Activated naive CD4-positive, alpha-beta T cell treated with Interleukin-2 at 50 U/mL for 16 hours (primary cell): ENCODE data around the gene MRPL27.
A peak's percentile ranks its signal among the peaks of the same experiment; 100 is the strongest.
"Not testable (repeated sequence)": the region's sequence is repeated elsewhere in the genome, so short reads cannot be mapped to it uniquely, and the experiment has no call there.

Source experiments
- DNase-seq: peaks from one replicate; pipeline ENCODE4 v3.0.0-alpha.2; 2020

The MRPL27 gene

DNA sequence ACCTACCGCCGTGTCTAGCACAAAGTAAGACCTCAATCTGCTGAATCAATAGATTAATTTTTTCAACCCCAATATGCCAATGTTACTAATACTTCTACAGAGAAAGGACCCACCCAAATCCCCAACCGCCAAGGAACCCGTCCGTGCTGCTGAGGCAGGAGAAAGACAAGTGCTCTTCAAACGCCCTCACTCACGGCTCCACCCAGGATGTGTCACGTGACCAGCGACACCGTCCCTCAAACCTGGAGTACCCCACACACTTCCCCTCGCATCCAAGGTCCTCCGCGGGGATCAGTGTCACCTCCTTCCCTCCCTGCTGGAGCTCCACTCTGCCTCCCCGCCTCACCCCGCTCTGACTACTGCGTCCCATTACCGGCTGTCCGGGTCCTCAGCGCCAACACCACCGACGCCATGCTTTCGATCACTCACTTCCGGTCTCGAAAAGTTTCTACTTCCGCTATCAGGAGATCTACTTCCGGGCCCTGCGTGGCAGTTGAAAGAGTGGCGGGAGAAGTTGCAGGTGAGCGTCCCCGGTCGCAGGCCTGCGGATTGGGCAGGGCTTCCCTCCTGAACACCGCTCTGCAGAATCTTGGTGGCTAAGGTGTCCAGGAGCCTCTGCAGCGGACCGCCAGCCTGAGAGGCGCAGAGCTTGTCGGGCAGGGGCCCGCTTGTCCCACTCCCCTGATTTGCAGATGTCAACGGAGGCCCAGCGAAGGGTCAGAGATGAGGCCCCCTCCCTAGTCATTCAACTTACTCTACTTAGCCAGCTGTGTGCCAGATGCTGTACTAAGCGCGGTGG is at the start of gene MRPL27, which contains the start of gene EME1:
Gene MRPL27, minus strand, starts transcription at position 427 of the 799 bp plus-strand sequence. Its CDS starts 14 bp downstream, at position 413.
Gene EME1, plus strand, starts transcription at position 472 of the 799 bp plus-strand sequence. CDS start 1,980 bp downstream, outside the sequence.
- DNase-seq = peak; percentile 86

DNA sequence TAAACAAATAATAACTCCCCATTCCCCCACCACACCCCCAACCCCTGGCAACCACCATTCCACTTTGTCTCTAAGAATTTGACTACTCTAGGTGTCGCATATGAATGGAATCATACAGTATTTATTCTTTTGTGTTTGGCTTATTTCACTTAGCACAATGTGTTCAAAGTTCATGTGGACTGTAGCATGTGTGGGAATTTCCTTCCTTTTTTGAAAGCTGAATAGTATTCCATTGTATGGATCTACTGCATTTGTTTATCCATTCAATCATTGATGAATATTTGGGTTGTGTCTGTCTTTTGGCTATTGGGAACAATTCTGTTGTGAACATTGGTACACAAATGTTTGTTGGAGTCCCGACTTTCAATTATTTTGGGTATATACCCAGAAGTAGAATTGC is 49.8 kb upstream of the MRPL27 start:
- no peak for DNase-seq

DNA sequence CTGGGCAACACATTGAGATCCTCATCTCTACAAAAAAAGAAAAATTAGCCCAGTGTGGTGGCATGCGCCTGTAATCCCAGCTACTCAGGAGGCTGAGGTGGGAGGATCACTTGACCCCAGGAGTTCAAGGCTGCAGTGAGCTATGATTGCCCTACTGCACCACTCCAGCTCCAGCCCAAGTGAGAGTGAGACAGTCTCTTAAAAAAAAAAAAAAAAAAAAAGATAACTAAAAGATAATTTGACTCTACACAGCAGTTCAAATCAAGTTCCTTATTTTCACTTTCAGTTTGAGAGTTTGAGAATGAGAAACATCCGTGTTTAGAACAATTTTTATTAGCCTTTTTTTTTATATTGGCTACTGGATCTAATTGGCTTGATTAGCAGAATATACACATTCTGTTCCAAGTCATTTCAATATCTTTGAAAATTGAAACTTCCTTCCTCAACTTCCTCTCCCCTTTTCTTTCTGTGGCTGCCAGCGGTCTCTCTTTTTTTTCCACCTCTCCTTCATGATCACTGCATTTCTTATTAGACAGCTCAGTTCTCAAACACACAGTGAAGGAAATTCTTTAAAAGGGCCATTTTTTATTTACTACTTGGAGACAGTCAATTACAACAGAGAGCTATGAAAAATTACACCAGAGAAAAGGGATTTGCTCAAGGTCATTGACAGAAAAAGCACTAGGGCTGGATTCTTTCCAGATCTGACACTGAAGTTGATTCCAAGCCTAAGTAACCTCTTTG is 48.5 kb upstream of the MRPL27 start:
- DNase-seq = no peak

DNA sequence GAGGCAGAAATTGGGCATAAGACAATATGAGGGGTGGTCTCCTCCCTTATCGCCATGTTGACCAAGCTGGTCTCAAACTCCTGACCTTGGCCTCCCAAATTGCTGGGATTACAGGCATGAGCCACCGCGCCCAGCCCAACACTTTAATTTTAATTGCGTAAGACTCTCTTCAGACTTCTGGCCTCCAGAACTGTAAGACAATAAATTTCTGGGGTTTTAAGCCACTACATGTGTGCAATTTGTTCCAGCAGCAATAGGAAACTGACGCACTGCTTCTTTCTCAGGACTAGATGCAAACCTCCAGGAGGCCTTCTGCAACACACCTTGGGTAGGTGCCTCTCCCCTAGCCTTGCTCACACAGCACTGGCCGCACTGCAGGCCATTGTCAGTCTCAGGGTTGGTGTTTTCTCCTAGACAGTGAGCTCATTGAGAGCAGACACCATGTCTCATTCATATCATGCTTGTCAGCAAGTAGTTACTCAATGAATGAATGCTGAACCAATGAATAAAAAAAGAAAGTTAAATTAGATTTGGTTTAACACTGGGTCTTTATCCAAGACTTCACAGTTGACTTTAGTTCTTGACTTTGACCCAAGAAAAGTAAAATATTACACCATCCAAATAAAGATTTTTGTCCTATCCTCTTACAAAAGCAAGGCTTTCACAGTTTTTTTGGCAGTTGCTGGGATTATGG is 47.6 kb upstream of the MRPL27 start:
- no peak for DNase-seq

DNA sequence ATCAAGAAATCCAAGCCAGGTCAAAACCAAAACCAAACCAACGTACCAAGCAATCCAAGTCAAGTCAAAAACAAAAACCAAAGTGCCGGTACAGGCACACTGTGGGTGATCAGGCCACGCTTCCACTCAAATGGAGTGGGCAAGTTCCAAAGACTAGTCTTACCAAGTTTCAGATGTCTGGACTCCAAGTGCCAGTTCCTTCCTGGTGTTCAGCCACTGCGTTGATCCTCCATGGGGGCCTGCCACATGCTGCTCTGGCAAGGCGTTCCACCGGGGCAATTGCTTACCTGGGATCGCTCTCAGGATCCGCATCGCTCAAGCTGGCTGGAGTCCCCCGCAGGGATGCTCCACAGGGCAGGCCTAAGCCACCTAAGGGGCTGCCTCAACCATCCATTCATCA is 46.6 kb upstream of the MRPL27 start:
- DNase-seq = not testable (repeated sequence)

DNA sequence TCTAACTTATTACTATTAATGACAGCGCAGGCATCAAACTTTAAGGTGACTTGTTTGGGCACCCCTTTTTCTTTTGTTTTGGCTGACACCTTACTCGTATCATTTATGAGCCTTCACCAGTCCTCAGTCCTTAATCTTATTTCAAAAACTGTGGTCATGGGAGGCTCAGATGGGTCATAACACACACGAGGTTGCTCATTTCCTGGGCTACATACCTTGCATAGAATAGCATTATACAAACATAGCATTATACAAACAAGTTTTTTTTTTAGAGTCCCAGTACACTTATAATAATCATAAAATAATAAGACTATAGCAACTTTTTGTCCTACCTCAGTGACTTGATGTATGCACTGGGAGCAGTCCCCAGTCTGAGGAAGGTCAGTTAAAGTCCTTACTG is 41.8 kb upstream of the MRPL27 start:
- DNase-seq = no peak

DNA sequence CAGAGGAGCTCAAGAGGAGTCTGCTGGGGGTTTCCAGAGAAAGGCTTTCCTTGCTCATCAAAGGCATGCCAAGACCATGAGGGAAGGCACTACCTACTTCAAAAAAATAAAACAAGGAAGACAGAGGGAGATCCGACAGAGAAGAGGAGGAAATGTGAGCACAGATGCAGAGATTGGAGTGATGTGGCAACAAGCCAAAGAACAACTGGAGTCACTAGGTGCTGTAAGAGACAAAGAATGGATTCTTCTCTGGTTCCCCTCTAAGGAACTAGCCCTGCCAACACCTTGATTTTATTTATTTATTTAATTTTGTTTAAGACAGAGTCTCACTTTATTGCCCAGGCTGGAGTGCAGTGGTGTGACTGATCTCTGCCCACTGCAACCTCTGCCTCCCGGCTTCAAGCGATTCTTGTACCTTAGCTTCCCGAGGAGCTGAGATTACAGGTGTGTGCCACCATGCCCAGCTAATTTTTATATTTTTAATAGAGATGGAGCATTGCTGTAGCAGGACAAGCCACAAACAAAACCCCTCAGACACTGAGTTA is 39.3 kb upstream of the MRPL27 start:
- DNase-seq = no peak

DNA sequence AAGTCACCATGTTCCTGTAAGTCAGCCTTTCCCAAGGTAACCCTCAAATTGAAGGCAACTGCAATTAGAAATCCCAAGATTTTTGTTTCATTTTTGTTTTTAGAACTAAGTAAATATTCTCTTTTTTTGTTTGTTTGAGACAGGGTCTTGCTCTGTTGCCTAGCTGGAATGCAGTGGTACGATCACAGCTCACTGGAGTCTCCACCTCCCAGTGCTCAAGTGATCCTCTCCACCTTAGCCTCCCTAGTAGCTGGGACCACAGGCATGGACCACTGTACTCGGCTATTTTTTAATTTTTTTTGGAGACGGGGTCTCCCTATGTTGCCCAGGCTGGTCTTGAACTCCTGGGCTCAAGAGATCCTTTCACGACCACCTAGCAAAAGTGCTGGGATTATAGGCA is 34.9 kb upstream of the MRPL27 start:
- DNase-seq = no peak

DNA sequence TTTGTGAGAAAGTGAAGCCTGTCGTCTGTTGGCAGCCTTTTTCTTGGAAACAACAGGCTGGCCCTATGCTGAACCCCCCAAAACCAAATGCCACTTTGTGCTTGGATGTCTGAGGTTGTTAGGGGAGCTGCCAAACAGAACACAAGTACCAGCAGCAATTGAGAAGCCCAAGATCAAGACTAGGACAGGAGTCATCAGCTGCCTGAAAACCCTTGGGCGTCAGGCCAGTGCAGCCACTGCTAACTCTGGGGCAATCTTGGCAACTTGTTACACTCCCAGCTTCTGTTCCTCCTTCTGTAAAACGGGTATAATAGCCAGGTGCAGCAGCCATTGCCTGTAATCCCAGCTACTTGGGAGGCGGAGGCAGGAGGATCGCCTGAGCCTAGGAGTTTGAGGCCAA is 33.6 kb upstream of the MRPL27 start:
- DNase-seq = no peak

DNA sequence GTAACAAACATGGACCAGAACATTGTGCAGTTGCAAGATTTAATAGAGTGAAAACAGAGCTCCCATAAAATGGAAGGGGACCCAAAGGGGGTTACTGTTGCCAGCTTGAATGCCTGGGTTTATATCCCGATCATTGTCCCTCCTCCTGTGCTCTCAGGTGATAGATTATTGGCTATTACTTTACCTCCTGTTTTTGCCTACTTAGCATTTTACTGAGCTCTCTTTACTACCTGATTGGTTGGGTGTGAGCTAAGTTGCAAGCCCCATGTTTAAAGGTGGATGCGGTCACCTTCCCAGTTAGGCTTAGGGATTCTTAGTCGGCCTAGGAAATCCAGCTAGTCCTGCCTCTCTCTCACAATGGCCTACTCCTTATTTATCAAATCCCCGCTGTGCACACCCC is 32.4 kb upstream of the MRPL27 start:
- not testable (repeated sequence) for DNase-seq

DNA sequence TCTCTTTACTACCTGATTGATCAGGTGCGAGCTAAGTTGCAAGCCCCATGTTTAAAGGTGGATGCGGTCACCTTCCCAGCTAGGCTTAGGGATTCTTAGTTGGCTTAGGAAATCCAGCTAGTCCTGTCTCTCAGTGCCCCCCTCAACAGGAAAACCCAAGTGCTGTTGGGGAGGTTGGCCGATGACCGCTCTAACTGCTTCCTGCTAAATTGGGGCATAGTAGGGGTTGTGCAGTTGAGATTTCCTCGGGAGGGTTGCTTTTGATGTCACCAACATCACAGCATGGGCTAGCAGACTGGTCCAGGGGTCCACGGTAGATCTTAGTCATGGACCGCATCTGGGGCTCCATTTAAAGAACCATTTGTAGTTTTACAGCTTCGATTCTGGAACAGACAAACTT is 26.6 kb upstream of the MRPL27 start:
- DNase-seq = not testable (repeated sequence)

DNA sequence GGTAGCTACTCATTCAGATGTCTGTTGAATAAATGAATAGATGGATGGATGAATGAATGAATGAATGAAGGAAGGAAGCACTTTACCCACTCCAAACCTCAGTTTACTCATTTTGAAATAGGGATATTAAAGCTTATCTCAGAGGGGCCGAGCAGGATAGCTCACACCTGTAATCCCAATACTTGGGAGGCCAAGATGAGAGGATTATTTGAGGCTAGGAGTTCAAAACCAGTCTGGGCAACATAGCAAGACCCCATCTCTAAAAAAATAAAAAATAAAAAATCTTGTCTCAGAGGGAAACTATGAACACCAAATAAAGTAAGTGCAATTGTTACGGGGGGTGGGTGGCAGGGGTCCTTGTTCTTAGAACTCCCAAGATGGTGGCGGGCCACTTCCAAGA is 25.7 kb upstream of the MRPL27 start:
- not testable (repeated sequence) for DNase-seq

DNA sequence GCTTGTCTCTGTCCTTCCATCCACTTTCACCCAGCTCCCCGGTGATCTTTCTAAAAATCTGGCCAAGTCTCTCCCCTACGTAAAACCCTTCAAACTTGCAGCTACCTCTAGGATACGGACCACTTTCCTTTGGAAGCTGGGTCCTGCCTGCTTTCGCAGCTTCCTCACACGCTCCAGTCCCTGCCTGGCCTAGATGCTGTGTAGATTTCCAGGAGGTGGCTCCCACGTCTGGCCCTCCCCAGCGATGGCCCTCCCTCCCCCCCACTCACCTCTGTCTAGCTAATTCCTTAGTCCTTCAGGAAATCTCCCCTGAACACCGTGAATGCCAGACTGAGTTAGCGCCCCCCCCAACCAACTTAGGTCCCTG is 24.9 kb upstream of the MRPL27 start:
- no peak for DNase-seq

DNA sequence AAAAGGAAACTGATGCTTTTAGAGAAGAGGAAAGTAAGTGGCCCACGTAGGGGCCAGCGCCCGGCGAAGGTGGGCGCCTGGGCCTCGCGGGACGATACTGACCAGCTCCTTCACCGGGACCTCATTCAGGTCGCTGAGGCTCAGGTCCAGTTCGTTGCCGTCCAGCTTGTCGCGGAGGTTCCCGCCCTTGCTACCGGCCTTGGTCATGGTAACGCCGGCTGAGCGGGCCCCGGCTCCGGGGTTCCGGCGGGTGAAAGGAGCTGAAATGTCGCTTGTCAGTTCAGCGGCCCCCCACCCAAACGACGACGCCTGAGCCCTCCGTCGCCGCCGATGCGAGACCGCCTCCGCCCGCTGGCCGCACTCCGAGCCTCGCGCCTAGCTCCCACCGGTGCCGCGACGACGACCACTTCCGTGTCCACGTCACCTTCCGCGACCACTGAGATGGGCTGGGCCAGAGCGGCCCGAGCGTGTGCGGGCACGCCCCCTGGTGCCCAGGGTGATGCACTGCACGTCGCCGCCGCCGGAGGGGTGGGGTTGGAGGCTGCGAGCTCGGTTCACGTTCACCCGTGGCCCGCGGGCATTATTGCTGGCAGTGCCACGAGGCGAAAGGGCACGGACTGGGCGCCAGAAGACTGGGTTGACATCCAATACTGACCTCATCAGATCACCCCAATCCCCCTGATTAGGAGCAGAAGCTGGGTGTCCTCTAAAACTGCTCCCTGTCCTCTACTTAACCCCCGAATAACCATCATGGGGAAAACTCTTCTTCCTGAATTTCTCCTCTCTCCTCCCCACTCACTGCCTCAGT is 24.3 kb upstream of the MRPL27 start, which contains the start of gene LRRC59:
Gene LRRC59, minus strand, starts transcription at position 413 of the 808 bp plus-strand sequence. Its CDS starts 206 bp downstream, at position 207.
- DNase-seq = peak; percentile 94

DNA sequence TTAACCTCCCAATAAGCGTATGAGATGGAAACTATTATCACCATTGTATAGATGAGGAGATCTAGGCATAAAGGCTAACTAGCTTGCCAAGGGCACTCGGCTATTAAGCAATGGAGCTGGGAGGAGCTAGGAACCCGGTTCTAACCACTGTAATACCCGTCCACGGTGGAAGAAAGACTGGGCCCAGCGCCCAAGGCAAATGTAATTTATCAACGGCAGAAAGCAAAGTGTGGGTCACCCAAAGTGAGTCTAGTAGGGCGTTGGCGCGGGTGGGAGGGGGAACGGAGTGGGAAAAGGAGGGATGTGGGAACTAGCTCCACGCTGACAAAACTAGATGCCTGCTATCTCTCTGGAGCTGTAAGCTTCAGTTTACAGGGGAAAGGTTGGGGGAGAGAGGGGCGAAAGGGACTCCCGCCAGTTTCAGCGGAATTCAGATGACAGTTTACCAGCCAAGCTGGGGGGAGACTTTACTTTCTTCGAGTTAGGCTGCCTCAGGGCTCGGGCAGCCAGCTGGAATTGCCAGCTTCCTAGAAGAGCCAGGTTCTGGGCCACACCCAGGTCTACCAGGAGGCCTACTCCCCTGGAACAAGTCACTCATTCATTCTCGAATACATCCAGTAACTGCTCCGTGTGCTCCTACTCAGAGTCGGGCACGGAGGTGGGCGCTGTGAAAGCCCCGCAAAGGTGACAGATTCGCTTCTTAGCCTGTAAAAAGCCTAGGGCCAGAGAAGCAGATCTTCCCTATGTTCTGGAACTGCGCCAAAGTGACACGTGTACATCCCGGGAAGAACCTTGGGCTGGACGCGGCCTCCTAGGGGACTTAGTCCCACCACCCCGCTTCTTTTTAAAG is 23.5 kb upstream of the MRPL27 start:
- DNase-seq = peak; percentile 55

DNA sequence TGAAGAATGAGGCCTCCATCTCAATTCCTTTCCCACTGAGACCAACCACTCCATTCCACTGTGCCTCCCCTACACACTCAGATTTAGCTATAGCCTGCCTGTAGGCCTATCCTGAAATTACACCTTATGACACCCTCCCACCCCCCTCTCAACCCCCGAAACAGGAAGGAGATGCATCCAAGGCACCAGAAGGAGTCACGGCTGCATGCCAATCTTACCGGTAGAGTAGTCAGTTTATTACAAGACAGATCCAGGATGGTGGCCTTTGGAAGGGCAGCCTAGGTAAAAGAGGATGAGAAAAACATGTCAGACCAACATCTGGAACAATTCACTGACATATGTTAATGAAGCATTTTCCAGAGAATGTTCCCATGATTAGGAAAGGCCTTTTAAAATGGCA is 21.7 kb upstream of the MRPL27 start:
- no peak for DNase-seq

DNA sequence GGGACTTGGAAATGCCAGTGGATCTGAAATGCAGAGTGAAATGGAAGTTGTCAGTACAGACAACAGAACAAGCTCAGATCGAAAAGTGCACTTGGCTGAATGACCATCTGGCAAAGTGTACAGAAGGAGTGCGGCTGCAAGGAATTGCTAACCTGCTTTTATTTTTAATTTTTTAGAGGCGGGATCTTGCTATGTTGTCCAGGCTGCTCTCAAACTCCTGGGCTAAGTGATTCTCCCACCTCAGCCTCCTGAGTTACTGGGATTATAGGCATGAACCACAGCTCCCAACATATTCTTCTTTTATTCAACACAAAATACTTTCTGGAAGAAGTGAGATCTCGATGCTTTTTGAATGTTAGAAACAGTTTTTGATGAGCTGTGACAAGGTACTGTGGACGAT is 20.7 kb upstream of the MRPL27 start:
- DNase-seq = no peak

DNA sequence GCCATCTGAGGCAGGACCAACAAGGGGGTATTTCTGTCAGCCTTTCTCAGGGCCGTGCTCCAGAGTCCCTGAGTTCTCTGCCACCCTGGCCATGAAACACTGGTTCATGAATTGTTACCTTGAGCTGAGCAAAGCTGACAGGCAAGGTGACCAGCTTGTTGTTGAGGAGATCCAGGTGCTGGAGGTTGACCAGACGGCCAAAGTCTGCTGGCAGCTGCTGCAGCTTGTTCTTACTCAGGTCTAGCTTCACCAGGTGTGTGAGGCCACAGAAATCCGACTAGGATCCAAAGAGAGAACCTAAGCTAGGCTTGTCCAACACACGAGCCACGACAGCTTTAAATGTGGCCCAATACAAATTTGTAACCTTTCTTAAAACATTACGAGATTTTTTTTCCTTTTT is 19.6 kb upstream of the MRPL27 start:
- DNase-seq = no peak

DNA sequence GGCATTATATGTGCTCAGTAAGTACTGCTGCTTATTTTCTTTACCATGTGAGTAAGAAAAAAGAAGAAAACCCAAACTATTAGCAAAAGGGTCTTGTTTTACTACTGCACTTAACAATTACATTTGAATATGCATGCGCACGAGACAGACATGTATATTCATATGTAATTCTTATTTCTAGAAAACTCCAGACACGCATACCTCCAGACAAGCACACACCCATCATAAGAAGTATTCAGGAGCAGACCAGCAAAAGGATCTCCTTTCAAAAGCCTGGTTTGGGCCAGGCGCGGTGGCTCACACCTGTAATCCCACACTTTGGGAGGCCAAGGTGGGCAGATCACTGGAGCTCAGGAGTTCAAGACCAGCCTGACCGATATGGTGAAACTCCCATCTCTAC is 16.6 kb upstream of the MRPL27 start:
- DNase-seq = no peak

DNA sequence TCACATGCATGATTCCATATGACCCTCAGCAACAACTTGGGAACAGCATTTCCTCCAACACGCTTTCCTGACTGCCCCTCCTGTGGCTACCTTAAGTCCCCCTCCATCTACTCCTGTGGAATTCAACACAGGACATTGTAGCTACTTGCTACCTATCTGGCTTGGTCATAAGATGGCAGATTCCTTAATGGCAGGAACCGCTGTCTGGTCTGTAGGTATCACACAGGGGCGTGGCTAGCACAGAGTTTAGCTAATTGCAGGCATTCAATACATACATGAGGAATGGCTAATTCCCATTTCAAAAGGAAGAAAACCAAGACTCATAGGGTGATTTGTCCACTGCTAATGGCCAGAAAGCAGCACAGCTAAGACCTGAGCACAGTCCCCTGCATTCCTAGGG is 15.7 kb upstream of the MRPL27 start:
- DNase-seq = no peak

DNA sequence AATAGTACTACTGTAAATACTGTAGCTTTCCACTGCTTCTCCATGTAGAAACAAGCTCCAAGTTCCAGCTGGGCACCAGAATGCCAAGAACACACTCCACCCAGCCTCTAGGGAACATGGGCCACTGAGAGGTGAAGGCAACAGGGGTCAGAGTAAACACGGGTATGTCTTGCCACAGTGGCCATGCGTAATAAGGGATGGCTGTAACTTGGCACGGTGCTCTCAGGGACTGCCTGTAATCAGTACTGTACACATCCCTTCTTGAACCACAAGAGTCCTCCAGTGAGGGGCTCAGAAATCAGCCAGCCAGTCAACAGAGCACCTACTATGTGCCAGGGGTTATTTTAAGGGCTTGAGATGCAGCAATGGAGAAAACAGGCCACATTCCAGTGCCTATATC is 13.5 kb upstream of the MRPL27 start:
- no peak for DNase-seq
